ENCODE data around the gene UBASH3B.
A peak's percentile ranks its signal among the peaks of the same experiment; 100 is the strongest.
"Not testable (repeated sequence)": the region's sequence is repeated elsewhere in the genome, so short reads cannot be mapped to it uniquely, and the experiment has no call there.

The UBASH3B gene

DNA sequence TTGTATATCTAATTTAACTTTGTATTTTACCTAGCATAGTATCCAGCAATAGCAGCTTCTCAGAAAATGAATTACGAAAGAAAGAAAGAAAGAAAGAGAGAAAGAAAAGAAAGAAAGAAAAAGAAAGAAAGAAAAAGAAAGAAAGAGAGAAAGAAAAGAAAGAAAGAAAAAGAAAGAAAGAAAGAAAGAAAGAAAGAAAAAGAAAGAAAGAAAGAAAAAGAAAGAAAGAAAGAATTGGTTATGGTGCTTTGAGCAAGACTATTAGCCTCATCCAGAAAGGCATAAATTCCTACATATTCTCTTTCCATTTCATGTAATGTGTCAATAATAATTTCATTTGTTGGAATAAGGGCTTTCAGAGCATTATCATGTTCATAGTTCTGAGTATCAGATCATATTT, 207.6 kb downstream of the UBASH3B start:
- DNase-seq: not testable (repeated sequence)

DNA sequence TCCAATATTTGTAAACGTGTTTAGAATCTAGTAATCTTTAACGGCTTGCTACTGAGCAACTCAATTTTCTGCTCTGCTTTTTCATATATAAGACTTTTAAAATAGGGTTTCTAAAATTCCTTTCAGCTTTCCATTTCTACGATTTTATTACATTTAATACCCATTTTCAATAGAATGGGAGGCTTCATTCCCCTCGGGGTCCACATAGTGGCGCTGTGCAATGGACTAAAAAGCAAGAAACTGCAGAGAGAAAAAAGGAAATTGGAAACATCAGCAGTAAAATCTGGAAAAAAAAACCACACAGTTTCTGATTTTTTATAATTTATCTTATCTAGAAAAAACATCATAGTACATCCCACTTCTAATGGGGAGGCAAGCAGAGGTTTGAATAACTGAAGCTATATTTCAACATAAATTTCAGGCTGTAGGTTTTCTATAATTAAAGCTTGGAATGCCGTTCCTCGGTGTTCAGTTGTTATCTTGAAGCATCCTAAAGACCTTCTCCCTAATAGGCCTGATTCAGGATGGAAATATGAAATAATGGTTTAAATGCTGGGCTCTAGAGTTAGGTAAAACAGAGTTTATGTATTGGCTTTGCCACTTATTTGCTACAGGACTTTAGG, 208.3 kb downstream of the UBASH3B start:
- peak; percentile 21 to 80 for DNase-seq

Measured in NCI-H526 (cell line).